PC-9 (cell line): ENCODE measurements around the gene PNO1. TPM values are rescaled to one million over a fixed set of nuclear protein-coding genes. Genes with fewer than 3 reads are reported as not detected.

Experiments
- Bru-seq: library from RNA; stranded (reverse); fragments of 400-500 nt; gene quantifications from one replicate; lab custom pipeline; 2021; lab: Mats Ljungman, UMichigan
- BruChase-seq, 2 experiments: library from RNA; stranded (reverse); fragments of 400-500 nt; gene quantifications; one replicate each; lab custom pipeline; 2021; lab: Mats Ljungman, UMichigan
- BruUV-seq: library from RNA; stranded (reverse); fragments of 400-500 nt; replicated peaks from 2 replicates; lab custom pipeline; 2021; lab: Mats Ljungman, UMichigan
- CTCF ChIA-PET: fragments of 300-600 bp; sonication (Branson Sonifier 250); formaldehyde crosslinking; loops from one replicate; lab custom pipeline; 2022; ENCODE audit warnings: antibody characterized with exemption; lab: Charles Lee
- POLR2A ChIA-PET: fragments of 300-600 bp; sonication (Branson Sonifier 250); formaldehyde crosslinking; loops from one replicate; lab custom pipeline; 2022; ENCODE audit warnings: antibody characterized with exemption; ENCODE audit not compliant: unreplicated experiment; lab: Charles Lee
- DNase-seq, 2 experiments: peaks; one replicate each; pipeline versions ENCODE4 v3.0.0 to v3.0.0-alpha.2; 2015 to 2022; ENCODE audit warnings: mixed read lengths in 1 of 2
- H2AFZ ChIP-seq: fragments of 200-600 bp; sonication (generic); 2 replicates; pipeline ENCODE4 v1.8.1; 2017; ENCODE audit warnings: antibody characterized with exemption
- H3F3A ChIP-seq: fragments of 200-600 bp; sonication (generic); 2 replicates; pipeline ENCODE4 v1.8.1; 2017; ENCODE audit warnings: antibody characterized with exemption, mild to moderate bottlenecking, low read depth; ENCODE audit not compliant: insufficient read depth
- H3K27ac ChIP-seq: fragments of 200-600 bp; sonication (generic); 2 replicates; pipeline ENCODE4 v1.6.1; 2016; ENCODE audit warnings: mixed run types
- H3K27me3 ChIP-seq: fragments of 200-600 bp; sonication (generic); 2 replicates; pipeline ENCODE4 v1.6.1; 2016; ENCODE audit warnings: low read depth, mixed run types; ENCODE audit not compliant: insufficient read depth
- H3K36me3 ChIP-seq: fragments of 200-600 bp; sonication (generic); 2 replicates; pipeline ENCODE4 v1.6.1; 2016; ENCODE audit warnings: low read depth, mixed run types
- H3K4me1 ChIP-seq: fragments of 200-600 bp; sonication (generic); replicated peaks from 2 replicates; pipeline ENCODE4 v1.6.1; 2016; ENCODE audit warnings: mixed run types; ENCODE audit not compliant: insufficient read depth
- H3K4me2 ChIP-seq: fragments of 200-600 bp; sonication (generic); 2 replicates; pipeline ENCODE4 v1.6.1; 2017; ENCODE audit warnings: mixed run types
- H3K4me3 ChIP-seq: fragments of 200-600 bp; sonication (generic); 2 replicates; pipeline ENCODE4 v1.6.1; 2016; ENCODE audit warnings: mixed run types
- H3K79me2 ChIP-seq: fragments of 200-600 bp; sonication (generic); 2 replicates; pipeline ENCODE4 v1.6.1; 2017; ENCODE audit warnings: low read depth, mixed run types
- H3K9me2 ChIP-seq: fragments of 200-600 bp; sonication (generic); 2 replicates; pipeline ENCODE4 v1.8.1; 2017; ENCODE audit warnings: mild to moderate bottlenecking; ENCODE audit not compliant: insufficient read depth
- H3K9me3 ChIP-seq: fragments of 200-600 bp; sonication (generic); 2 replicates; pipeline ENCODE4 v1.8.1; 2016; ENCODE audit warnings: low read depth; ENCODE audit not compliant: insufficient read depth
- H4K20me1 ChIP-seq: fragments of 200-600 bp; sonication (generic); 2 replicates; pipeline ENCODE4 v1.8.1; 2017; ENCODE audit not compliant: insufficient read depth
- CTCF ChIP-seq: fragments of 200-600 bp; sonication (generic); conservative IDR thresholded peaks from 2 replicates; pipeline ENCODE4 v1.6.1; 2017; ENCODE audit warnings: mixed run types, antibody characterized with exemption, mild to moderate bottlenecking, moderate library complexity
- EZH2 ChIP-seq: fragments of 200-600 bp; sonication (generic); IDR thresholded peaks from 2 replicates; pipeline ENCODE4 v1.8.0; 2017; ENCODE audit warnings: antibody characterized with exemption, low read depth
- intact Hi-C: fragments of 100-400 bp; cut with micrococcal nuclease; formaldehyde crosslinking; loops from one replicate; pipeline ENCODE4 v1.10.0; 2022; ENCODE audit not compliant: unreplicated experiment
- long read RNA-seq: library from polyadenylated mRNA; stranded (forward); transcript quantifications from one replicate; pipeline ENCODE4 v2.0.0, GENCODE V29; 2022
- total RNA-seq: library from RNA; stranded (reverse); gene quantifications from 2 replicates; pipeline ENCODE4 v1.2.3, GENCODE V29; 2021

Gene PNO1
- total RNA-seq (11.2 and 17.8 TPM in 2 replicates), Bru-seq, nascent RNA (percentile 89 among the genes with signal in this experiment), BruChase-seq, experiment 1, labeled RNA remaining after a 2-hour chase (percentile 76 among the genes with signal in this experiment), BruChase-seq, experiment 2, labeled RNA remaining after a 6-hour chase (percentile 90 among the genes with signal in this experiment)
- long read RNA-seq, transcript PNO1-201 (7 exons, 2,286 nt) = major isoform, 84 of 95 reads
- long read RNA-seq, partial matches to known transcripts = 4 of 95 reads
- long read RNA-seq, other reads (novel, unspliced or antisense) = 7 of 95 reads

- H2AFZ ChIP-seq = peak within 1 kb of the TSS; percentile 93
- no peak for TF ChIP-seq EZH2
- H3F3A ChIP-seq = no peaks in the 10 kb centered on the region
- POLR2A ChIA-PET = interaction anchor here (0.5 to 1.1 kb wide), 6 partner anchors 9 to 1723 kb away, joined by 3 to 15 read pairs (median 4); partner anchors contain the start of gene C1D
- intact Hi-C loops = loop anchor here (1.0 kb wide), 1 partner anchor 95 kb away; the partner anchor contains the start of gene PPP3R1
- peak within 1 kb of the TSS; percentile 69 for H3K27ac ChIP-seq
- H3K79me2 ChIP-seq = peaks cover 65% of the 10 kb centered on the region
- no peaks in the 10 kb centered on the region for H3K27me3 ChIP-seq
- DNase-seq = peak; percentile 88 to 95
- H3K4me2 ChIP-seq = peak within 1 kb of the TSS; percentile 93
- peaks cover 16% of the 10 kb centered on the region for H3K36me3 ChIP-seq
- peaks cover 14% of the 10 kb centered on the region for H3K4me1 ChIP-seq
- CTCF ChIA-PET = interaction anchor here (0.7 kb wide), 1 partner anchor 134 kb away, joined by 3 read pairs; no protein-coding TSS in a partner anchor
- H3K9me3 ChIP-seq = no peaks in the 10 kb centered on the region
- no TSS peak for BruUV-seq
- peak within 1 kb of the TSS; percentile 87 for H3K4me3 ChIP-seq
- no peaks in the 10 kb centered on the region; the same call in 1 of the 2 replicates for H4K20me1 ChIP-seq
- no peaks in the 10 kb centered on the region for H3K9me2 ChIP-seq
Observed at GRCh38 chr2:68157402-68158133, at the start of gene PNO1. TSS of gene PNO1 (plus strand) at chr2:68157888. CDS start at chr2:68157935, 47 bp downstream.

- Histone ChIP-seq H4K20me1 (no peaks in the 10 kb centered on the region), H3K4me2 (no peak overlapping the region), H3K36me3 (no peaks in the 10 kb centered on the region), H3K4me1 (no peaks in the 10 kb centered on the region), H3K9me3 (no peaks in the 10 kb centered on the region), H3K27me3 (no peaks in the 10 kb centered on the region), H3F3A (no peaks in the 10 kb centered on the region), H3K4me3 (no peak overlapping the region), H3K27ac (no peak overlapping the region), H3K79me2 (no peaks in the 10 kb centered on the region), H3K9me2 (no peaks in the 10 kb centered on the region; the same call in 1 of the 2 replicates), H2AFZ (no peak overlapping the region)
- intact Hi-C loops = no loop called here
- DNase-seq = no peak
- no peak for TF ChIP-seq CTCF
- TF ChIP-seq EZH2 = no peak
- no TSS peak for BruUV-seq
- ChIA-PET POLR2A (interaction anchor here (0.6 kb wide), 1 partner anchor 350 kb away, joined by 3 read pairs; no protein-coding TSS in a partner anchor), CTCF (interaction anchor here (1.3 kb wide), 1 partner anchor 14 kb away, joined by 5 read pairs; no protein-coding TSS in a partner anchor)
Observed at GRCh38 chr2:68108120-68108519, 49.6 kb upstream of the PNO1 start.

GRCh38 chr2:68110102-68110501, 47.6 kb upstream of the PNO1 start:
- Histone ChIP-seq H3K79me2 (no peaks in the 10 kb centered on the region), H3K4me1 (no peaks in the 10 kb centered on the region), H3K27me3 (peaks cover 2% of the 10 kb centered on the region; the same call in 1 of the 2 replicates), H3K4me3 (no peak overlapping the region), H4K20me1 (no peaks in the 10 kb centered on the region), H3K9me3 (no peaks in the 10 kb centered on the region), H3K27ac (no peak overlapping the region), H3F3A (no peaks in the 10 kb centered on the region), H2AFZ (no peak overlapping the region), H3K36me3 (no peaks in the 10 kb centered on the region), H3K9me2 (no peaks in the 10 kb centered on the region; the same call in 1 of the 2 replicates), H3K4me2 (no peak overlapping the region)
- DNase-seq = peak in 1 of 2 experiments; percentile 34
- BruUV-seq = no TSS peak
- ChIA-PET CTCF (no interaction called here), POLR2A (no interaction called here)
- intact Hi-C loops = no loop called here
- no peak for TF ChIP-seq EZH2
- TF ChIP-seq CTCF = no peak
